ENCODE results near the gene PCSK6. TPM values are rescaled to one million over a fixed set of nuclear protein-coding genes. Genes with fewer than 3 reads are reported as not detected.

The PCSK6 gene
- total RNA-seq, 1 experiment from 2014 or later = 3.7 TPM

DNA sequence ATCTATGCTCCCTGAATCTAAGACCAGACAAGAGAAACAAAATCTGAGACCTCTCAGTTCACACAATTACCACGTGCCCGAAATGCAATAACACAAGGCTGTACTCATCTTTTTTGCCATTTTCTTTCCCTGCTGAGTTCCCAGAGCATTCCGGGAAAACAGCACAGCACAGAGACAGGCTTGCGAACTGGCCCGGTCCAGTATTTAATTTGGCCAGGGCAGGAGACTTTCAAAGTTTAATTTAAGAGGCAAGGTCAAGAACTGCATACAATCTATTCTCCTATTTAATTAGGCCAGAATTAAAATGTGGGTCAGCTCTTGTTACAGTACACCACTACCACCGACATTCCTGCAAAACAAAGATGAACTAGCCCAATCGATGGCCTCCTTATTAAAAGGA, 107.0 kb downstream of the PCSK6 start:
- Histone ChIP-seq H3K27ac (ENCODE audit: low read length) (no peak overlapping the region), H3K36me3 (ENCODE audit: low read depth, low read length) (no peaks in the 10 kb centered on the region), H3K27me3 (ENCODE audit: low read length) (peaks cover 46% of the 10 kb centered on the region), H4K20me1 (ENCODE audit: low read length) (no peaks in the 10 kb centered on the region), H3F3A (ENCODE audit: low read length, unreplicated experiment) (no peaks in the 10 kb centered on the region), H3K9ac (ENCODE audit: low read length) (no peak overlapping the region), H2AFZ (ENCODE audit: low read length) (no peak overlapping the region), H3K79me2 (ENCODE audit: low read length) (no peaks in the 10 kb centered on the region), H3K9me3 (ENCODE audit: low read length) (no peaks in the 10 kb centered on the region), H3K4me1 (ENCODE audit: insufficient read depth, low read length) (no peaks in the 10 kb centered on the region), H3K4me2 (ENCODE audit: low read length) (no peak overlapping the region), H3K4me3 (ENCODE audit: low read length) (no peak overlapping the region), H3K9me2 (replicated peaks; ENCODE audit: low read length) (no peaks in the 10 kb centered on the region)
- ATAC-seq = no peak
- DNase-seq = no peak
- TF ChIP-seq EZH2 (IDR thresholded peaks at IDR 0.05; ENCODE audit: low read length, unreplicated experiment) (no peak), EZH2phosphoT487 (IDR thresholded peaks at IDR 0.05; ENCODE audit: borderline replicate concordance, low read length) (no peak)
- TF ChIP-seq, protein P1, sequence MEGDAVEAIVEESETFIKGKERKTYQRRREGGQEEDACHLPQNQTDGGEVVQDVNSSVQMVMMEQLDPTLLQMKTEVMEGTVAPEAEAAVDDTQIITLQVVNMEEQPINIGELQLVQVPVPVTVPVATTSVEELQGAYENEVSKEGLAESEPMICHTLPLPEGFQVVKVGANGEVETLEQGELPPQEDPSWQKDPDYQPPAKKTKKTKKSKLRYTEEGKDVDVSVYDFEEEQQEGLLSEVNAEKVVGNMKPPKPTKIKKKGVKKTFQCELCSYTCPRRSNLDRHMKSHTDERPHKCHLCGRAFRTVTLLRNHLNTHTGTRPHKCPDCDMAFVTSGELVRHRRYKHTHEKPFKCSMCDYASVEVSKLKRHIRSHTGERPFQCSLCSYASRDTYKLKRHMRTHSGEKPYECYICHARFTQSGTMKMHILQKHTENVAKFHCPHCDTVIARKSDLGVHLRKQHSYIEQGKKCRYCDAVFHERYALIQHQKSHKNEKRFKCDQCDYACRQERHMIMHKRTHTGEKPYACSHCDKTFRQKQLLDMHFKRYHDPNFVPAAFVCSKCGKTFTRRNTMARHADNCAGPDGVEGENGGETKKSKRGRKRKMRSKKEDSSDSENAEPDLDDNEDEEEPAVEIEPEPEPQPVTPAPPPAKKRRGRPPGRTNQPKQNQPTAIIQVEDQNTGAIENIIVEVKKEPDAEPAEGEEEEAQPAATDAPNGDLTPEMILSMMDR (conservative IDR thresholded peaks at IDR 0.05; ENCODE audit: low read depth, low read length) = no peak
- no TSS peak for BruUV-seq (replicated peaks)
- intact Hi-C loops (cut with micrococcal nuclease) = no loop called here
- ChIA-PET POLR2A (ENCODE audit: unreplicated experiment) (no interaction called here), CTCF (no interaction called here)

DNA sequence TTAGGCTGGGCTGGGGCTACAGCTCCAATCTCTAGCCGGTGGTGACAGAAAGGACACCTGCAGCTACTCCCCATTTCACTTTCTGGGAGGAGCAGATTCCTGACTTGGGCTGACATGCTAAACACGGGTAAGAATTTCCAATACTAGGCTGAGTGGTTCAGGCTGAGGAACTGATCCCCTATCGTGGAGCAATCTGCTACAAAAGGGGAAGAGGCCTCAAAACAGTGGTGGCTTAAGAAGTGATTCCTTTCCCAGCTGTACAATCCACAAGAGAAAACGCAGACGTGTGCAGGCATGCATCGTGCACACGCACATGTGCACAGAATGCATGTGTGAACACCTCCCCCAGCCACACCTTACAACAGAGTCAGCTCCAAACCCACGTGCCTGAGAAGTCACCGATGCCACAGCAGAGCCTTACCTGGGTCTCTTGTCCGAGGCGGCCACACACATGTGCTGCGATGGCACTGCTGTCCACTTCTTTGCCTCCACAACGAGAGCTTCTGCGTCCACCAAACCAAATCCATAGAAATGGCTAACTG, 107.8 kb downstream of the PCSK6 start:
- H3K27ac ChIP-seq (ENCODE audit: low read length) = no peak overlapping the region
- H4K20me1 ChIP-seq (ENCODE audit: low read length) = no peaks in the 10 kb centered on the region
- H2AFZ ChIP-seq (ENCODE audit: low read length) = no peak overlapping the region
- POLR2A ChIA-PET (ENCODE audit: unreplicated experiment) = no interaction called here
- H3K4me1 ChIP-seq (ENCODE audit: insufficient read depth, low read length) = no peaks in the 10 kb centered on the region
- TF ChIP-seq, protein P1 (conservative IDR thresholded peaks at IDR 0.05; ENCODE audit: low read depth, low read length) = no peak
- TF ChIP-seq EZH2 (IDR thresholded peaks at IDR 0.05; ENCODE audit: low read length, unreplicated experiment) (no peak), EZH2phosphoT487 (IDR thresholded peaks at IDR 0.05; ENCODE audit: borderline replicate concordance, low read length) (no peak)
- no peaks in the 10 kb centered on the region for H3K9me2 ChIP-seq (replicated peaks; ENCODE audit: low read length)
- ATAC-seq (no peak), DNase-seq (no peak)
- no peaks in the 10 kb centered on the region for H3F3A ChIP-seq (ENCODE audit: low read length, unreplicated experiment)
- H3K27me3 ChIP-seq (ENCODE audit: low read length) = peaks cover 45% of the 10 kb centered on the region
- H3K4me2 ChIP-seq (ENCODE audit: low read length) = no peak overlapping the region
- H3K4me3 ChIP-seq (ENCODE audit: low read length) = no peak overlapping the region
- no peaks in the 10 kb centered on the region for H3K9me3 ChIP-seq (ENCODE audit: low read length)
- H3K9ac ChIP-seq (ENCODE audit: low read length) = no peak overlapping the region
- no peaks in the 10 kb centered on the region for H3K79me2 ChIP-seq (ENCODE audit: low read length)
- BruUV-seq (replicated peaks) = no TSS peak
- CTCF ChIA-PET = no interaction called here
- intact Hi-C loops (cut with micrococcal nuclease) = no loop called here
- H3K36me3 ChIP-seq (ENCODE audit: low read depth, low read length) = no peaks in the 10 kb centered on the region

DNA sequence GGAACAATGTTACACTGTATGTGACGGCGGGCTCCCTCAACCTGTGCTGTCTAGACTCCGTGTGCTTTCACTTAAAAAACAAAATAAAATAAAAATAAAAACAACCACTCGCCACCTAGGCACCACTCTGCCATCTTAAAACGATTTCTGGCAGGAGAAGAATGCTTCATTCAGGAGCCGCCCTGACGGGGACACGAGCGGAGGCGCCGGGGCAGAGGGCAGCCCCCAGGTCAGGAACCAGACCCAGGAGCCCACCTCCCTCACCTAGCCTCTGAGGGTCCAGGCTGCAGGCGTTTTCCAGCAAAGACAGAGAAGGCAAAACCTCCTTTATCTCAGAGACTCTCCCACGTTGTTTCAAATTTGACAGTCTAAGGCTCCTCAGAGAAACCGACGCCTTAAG, 109.4 kb downstream of the PCSK6 start:
- Histone ChIP-seq H3K79me2 (ENCODE audit: low read length) (no peaks in the 10 kb centered on the region), H3K9me2 (replicated peaks; ENCODE audit: low read length) (no peaks in the 10 kb centered on the region), H3K36me3 (ENCODE audit: low read depth, low read length) (no peaks in the 10 kb centered on the region), H3F3A (ENCODE audit: low read length, unreplicated experiment) (no peaks in the 10 kb centered on the region), H3K4me1 (ENCODE audit: insufficient read depth, low read length) (no peaks in the 10 kb centered on the region), H3K4me3 (ENCODE audit: low read length) (no peak overlapping the region), H3K9ac (ENCODE audit: low read length) (no peak overlapping the region), H4K20me1 (ENCODE audit: low read length) (no peaks in the 10 kb centered on the region), H3K27me3 (ENCODE audit: low read length) (peaks cover 41% of the 10 kb centered on the region), H3K27ac (ENCODE audit: low read length) (no peak overlapping the region), H3K4me2 (ENCODE audit: low read length) (no peak overlapping the region), H3K9me3 (ENCODE audit: low read length) (no peaks in the 10 kb centered on the region), H2AFZ (ENCODE audit: low read length) (no peak overlapping the region)
- ATAC-seq = no peak
- no TSS peak for BruUV-seq (replicated peaks)
- ChIA-PET POLR2A (ENCODE audit: unreplicated experiment) (no interaction called here), CTCF (no interaction called here)
- TF ChIP-seq, protein P1 (conservative IDR thresholded peaks at IDR 0.05; ENCODE audit: low read depth, low read length) = no peak
- no peak for TF ChIP-seq EZH2phosphoT487 (IDR thresholded peaks at IDR 0.05; ENCODE audit: borderline replicate concordance, low read length)
- DNase-seq = no peak
- intact Hi-C loops (cut with micrococcal nuclease) = no loop called here

Measured in PC-3 (cell line).